HepG2 (cell line): ENCODE measurements around the gene IRGQ. TPM values are rescaled to one million over a fixed set of nuclear protein-coding genes. Genes with fewer than 3 reads are reported as not detected.

ENCODE experiments used
- MLLT10 ChIP-seq: sonication (generic); formaldehyde crosslinking; IDR thresholded peaks from 2 replicates; pipeline ENCODE4 v1.4.0; 2020; ENCODE audit warnings: missing genetic modification reagents
- MTA1 ChIP-seq: sonication (generic); formaldehyde crosslinking; IDR thresholded peaks from 2 replicates; pipeline ENCODE4 v1.4.0; 2020; ENCODE audit warnings: missing genetic modification reagents, mild to moderate bottlenecking, borderline replicate concordance
- PHF20 ChIP-seq: sonication (generic); formaldehyde crosslinking; IDR thresholded peaks from 2 replicates; pipeline ENCODE4 v1.5.0; 2020; ENCODE audit warnings: mild to moderate bottlenecking, missing genetic modification reagents
- SPEN ChIP-seq: sonication (generic); formaldehyde crosslinking; IDR thresholded peaks from 2 replicates; pipeline ENCODE4 v1.5.1; 2020; ENCODE audit warnings: low read depth, mild to moderate bottlenecking, missing genetic modification reagents
- TBX2 ChIP-seq: sonication (generic); formaldehyde crosslinking; IDR thresholded peaks from 2 replicates; pipeline ENCODE4 v1.5.0; 2020; ENCODE audit warnings: missing genetic modification reagents, mild to moderate bottlenecking, borderline replicate concordance
- ZFP41 ChIP-seq: sonication (generic); formaldehyde crosslinking; IDR thresholded peaks from 2 replicates; pipeline ENCODE4 v1.4.0; 2020; ENCODE audit warnings: mild to moderate bottlenecking, missing genetic modification reagents, borderline replicate concordance
- ZNF232 ChIP-seq: sonication (generic); formaldehyde crosslinking; IDR thresholded peaks from 2 replicates; pipeline ENCODE4 v1.4.0; 2020; ENCODE audit warnings: missing genetic modification reagents, borderline replicate concordance
- ZNF777 ChIP-seq: sonication (generic); formaldehyde crosslinking; IDR thresholded peaks from 2 replicates; pipeline ENCODE4 v1.4.0; 2020; ENCODE audit warnings: missing genetic modification reagents
- ZNF788 ChIP-seq: sonication (generic); formaldehyde crosslinking; IDR thresholded peaks from 2 replicates; pipeline ENCODE4 v1.5.0; 2020; ENCODE audit warnings: mild to moderate bottlenecking, missing genetic modification reagents, borderline replicate concordance
- ZNF891 ChIP-seq: sonication (generic); formaldehyde crosslinking; IDR thresholded peaks from 2 replicates; pipeline ENCODE4 v1.5.0; 2020; ENCODE audit warnings: mild to moderate bottlenecking, missing genetic modification reagents
- polyA plus RNA-seq, 8 experiments: library from polyadenylated mRNA; depleted of rRNA in 3 of 8; stranded (reverse) in 7 of 8; unstranded in 1 of 8; fragments of >200 nt; fragmentation: Illumina TruSeq in 4 of 8; extraction: Trizol in 4 of 8; gene quantifications; 2 replicates each; pipeline versions ENCODE4 v1.2.1 to v1.2.3, GENCODE V29; 2011 to 2016; ENCODE audit warnings: low read depth in 4 of 8, missing spikeins in 1 of 8, mixed read lengths in 1 of 8; ENCODE audit not compliant: insufficient read depth in 1 of 8
- total RNA-seq, 5 experiments: library from RNA; depleted of rRNA; stranded (reverse); fragments of >200 nt; fragmentation: Illumina TruSeq; extraction: Trizol; gene quantifications; 2 replicates each; pipeline ENCODE4 v1.2.3, GENCODE V29; 2016; ENCODE audit warnings: low read depth in 1 of 5
- TF ChIP-seq, protein P1 (sequence below): sonication (generic); formaldehyde crosslinking; IDR thresholded peaks from 2 replicates; pipeline ENCODE4 v1.5.0; 2020; ENCODE audit warnings: missing genetic modification reagents, mild to moderate bottlenecking, borderline replicate concordance
- TF ChIP-seq, protein P2 (sequence below): sonication (generic); formaldehyde crosslinking; IDR thresholded peaks from 2 replicates; pipeline ENCODE4 v1.5.1; 2020; ENCODE audit warnings: missing genetic modification reagents, mild to moderate bottlenecking, borderline replicate concordance
- TF ChIP-seq, protein P3 (sequence below): IDR thresholded peaks from 2 replicates; pipeline ENCODE4 v1.6.1; 2016; ENCODE audit warnings: missing genetic modification reagents, missing compliant biosample characterization
- TF ChIP-seq, protein P4 (sequence below): sonication (generic); formaldehyde crosslinking; IDR thresholded peaks from 2 replicates; pipeline ENCODE4 v1.4.0; 2020; ENCODE audit warnings: low read depth, missing genetic modification reagents
- TF ChIP-seq, protein P5 (sequence below), 2 experiments: sonication (generic) in 1 of 2; formaldehyde crosslinking in 1 of 2; IDR thresholded peaks; 2 replicates each; pipeline versions ENCODE4 v1.4.0 to v1.6.1; 2018 to 2020; ENCODE audit warnings: missing genetic modification reagents in 2 of 2, borderline replicate concordance in 1 of 2, low read depth in 1 of 2, mild to moderate bottlenecking in 1 of 2, missing biosample characterization in 1 of 2
- TF ChIP-seq, protein P6 (sequence below): sonication (generic); formaldehyde crosslinking; IDR thresholded peaks from 2 replicates; pipeline ENCODE4 v1.4.0; 2020; ENCODE audit warnings: mild to moderate bottlenecking, missing genetic modification reagents

IRGQ gene
- total and polyA plus RNA-seq, 2 of the 13 experiments (the other 11 are each of a cell fraction or from before 2014, with no cell fraction given), result 11.6 to 12.4 TPM

DNA sequence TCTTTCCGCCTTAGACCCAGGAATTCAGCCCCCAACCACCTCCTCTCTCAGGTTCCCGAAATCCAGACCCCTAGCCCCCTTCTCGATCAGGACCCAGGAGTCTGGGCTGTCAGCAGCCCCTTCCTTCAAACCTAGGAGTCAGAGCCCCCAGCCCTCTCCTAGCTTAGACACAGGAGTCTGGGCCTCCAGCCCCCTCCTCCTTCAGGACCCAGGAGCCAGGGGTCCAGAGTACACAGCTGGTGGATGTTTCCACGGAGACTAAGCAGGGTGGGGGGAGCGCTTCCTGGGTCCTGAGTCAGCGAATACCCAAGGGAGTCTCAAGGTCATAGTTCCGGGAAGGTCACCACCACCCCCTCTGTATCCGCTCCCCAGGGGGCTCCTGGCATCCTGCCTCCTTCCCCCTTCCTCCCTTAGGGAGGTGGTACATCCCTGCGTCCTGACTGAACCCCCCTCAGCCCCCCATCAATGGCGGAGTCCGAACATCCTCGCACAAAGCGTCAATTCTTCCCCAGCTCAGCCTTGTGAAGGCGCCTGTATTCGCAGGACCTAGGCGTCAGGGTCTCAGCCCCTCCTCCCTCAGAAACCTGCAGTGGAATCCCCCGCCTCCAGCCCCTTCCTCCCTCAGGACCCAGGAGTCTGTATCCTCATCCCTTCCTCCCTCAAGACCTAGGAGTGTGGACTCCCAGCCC, 39.1 kb upstream of the IRGQ start (continued):
- TF ChIP-seq, protein P1, sequence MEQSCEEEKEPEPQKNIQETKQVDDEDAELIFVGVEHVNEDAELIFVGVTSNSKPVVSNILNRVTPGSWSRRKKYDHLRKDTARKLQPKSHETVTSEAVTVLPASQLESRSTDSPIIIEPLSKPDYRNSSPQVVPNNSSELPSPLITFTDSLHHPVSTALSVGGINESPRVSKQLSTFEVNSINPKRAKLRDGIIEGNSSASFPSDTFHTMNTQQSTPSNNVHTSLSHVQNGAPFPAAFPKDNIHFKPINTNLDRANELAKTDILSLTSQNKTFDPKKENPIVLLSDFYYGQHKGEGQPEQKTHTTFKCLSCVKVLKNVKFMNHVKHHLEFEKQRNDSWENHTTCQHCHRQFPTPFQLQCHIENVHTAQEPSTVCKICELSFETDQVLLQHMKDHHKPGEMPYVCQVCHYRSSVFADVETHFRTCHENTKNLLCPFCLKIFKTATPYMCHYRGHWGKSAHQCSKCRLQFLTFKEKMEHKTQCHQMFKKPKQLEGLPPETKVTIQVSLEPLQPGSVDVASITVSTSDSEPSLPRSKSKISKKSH, result no peak; the same call in 1 of the 2 replicates
- TF ChIP-seq, protein P2, sequence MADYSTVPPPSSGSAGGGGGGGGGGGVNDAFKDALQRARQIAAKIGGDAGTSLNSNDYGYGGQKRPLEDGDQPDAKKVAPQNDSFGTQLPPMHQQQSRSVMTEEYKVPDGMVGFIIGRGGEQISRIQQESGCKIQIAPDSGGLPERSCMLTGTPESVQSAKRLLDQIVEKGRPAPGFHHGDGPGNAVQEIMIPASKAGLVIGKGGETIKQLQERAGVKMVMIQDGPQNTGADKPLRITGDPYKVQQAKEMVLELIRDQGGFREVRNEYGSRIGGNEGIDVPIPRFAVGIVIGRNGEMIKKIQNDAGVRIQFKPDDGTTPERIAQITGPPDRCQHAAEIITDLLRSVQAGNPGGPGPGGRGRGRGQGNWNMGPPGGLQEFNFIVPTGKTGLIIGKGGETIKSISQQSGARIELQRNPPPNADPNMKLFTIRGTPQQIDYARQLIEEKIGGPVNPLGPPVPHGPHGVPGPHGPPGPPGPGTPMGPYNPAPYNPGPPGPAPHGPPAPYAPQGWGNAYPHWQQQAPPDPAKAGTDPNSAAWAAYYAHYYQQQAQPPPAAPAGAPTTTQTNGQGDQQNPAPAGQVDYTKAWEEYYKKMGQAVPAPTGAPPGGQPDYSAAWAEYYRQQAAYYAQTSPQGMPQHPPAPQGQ (CRISPR knock-in tag), result no peak
- TF ChIP-seq MTA1, result peak; percentile 70; the same call in 1 of the 2 replicates
- no peak for TF ChIP-seq ZFP41 (CRISPR knock-in tag)
- peak; percentile 48; the same call in 1 of the 2 replicates for TF ChIP-seq SPEN (CRISPR knock-in tag)
- no peak for TF ChIP-seq ZNF777
- TF ChIP-seq, protein P3, sequence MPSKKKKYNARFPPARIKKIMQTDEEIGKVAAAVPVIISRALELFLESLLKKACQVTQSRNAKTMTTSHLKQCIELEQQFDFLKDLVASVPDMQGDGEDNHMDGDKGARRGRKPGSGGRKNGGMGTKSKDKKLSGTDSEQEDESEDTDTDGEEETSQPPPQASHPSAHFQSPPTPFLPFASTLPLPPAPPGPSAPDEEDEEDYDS (CRISPR knock-in tag), result 0 out of 2 replicates have a peak, but pooled peaks have one; percentile 27
- no peak for TF ChIP-seq ZNF232 (CRISPR knock-in tag)
- no peak for TF ChIP-seq PHF20 (CRISPR knock-in tag)
- TF ChIP-seq, protein P4, sequence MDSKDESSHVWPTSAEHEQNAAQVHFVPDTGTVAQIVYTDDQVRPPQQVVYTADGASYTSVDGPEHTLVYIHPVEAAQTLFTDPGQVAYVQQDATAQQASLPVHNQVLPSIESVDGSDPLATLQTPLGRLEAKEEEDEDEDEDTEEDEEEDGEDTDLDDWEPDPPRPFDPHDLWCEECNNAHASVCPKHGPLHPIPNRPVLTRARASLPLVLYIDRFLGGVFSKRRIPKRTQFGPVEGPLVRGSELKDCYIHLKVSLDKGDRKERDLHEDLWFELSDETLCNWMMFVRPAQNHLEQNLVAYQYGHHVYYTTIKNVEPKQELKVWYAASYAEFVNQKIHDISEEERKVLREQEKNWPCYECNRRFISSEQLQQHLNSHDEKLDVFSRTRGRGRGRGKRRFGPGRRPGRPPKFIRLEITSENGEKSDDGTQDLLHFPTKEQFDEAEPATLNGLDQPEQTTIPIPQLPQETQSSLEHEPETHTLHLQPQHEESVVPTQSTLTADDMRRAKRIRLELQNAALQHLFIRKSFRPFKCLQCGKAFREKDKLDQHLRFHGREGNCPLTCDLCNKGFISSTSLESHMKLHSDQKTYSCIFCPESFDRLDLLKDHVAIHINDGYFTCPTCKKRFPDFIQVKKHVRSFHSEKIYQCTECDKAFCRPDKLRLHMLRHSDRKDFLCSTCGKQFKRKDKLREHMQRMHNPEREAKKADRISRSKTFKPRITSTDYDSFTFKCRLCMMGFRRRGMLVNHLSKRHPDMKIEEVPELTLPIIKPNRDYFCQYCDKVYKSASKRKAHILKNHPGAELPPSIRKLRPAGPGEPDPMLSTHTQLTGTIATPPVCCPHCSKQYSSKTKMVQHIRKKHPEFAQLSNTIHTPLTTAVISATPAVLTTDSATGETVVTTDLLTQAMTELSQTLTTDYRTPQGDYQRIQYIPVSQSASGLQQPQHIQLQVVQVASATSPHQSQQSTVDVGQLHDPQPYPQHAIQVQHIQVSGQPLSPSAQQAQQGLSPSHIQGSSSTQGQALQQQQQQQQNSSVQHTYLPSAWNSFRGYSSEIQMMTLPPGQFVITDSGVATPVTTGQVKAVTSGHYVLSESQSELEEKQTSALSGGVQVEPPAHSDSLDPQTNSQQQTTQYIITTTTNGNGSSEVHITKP (CRISPR knock-in tag), result peak; percentile 99
- TF ChIP-seq, protein P5, sequence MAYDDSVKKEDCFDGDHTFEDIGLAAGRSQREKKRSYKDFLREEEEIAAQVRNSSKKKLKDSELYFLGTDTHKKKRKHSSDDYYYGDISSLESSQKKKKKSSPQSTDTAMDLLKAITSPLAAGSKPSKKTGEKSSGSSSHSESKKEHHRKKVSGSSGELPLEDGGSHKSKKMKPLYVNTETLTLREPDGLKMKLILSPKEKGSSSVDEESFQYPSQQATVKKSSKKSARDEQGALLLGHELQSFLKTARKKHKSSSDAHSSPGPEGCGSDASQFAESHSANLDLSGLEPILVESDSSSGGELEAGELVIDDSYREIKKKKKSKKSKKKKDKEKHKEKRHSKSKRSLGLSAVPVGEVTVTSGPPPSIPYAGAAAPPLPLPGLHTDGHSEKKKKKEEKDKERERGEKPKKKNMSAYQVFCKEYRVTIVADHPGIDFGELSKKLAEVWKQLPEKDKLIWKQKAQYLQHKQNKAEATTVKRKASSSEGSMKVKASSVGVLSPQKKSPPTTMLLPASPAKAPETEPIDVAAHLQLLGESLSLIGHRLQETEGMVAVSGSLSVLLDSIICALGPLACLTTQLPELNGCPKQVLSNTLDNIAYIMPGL (CRISPR knock-in tag; IDR thresholded peaks at IDR 0.05; ENCODE audit: borderline replicate concordance in 1 of 2, low read depth in 1 of 2), result peak in 1 of 2 experiments; percentile 73; a peak in 1 of 4 replicates
- TF ChIP-seq TBX2 (CRISPR knock-in tag), result peak; percentile 68
- no peak for TF ChIP-seq MLLT10 (CRISPR knock-in tag)
- TF ChIP-seq ZNF891, result 0 out of 2 replicates have a peak, but pooled peaks have one; percentile 41
- TF ChIP-seq ZNF788 (CRISPR knock-in tag), result peak; percentile 49; the same call in 1 of the 2 replicates
- TF ChIP-seq, protein P6, sequence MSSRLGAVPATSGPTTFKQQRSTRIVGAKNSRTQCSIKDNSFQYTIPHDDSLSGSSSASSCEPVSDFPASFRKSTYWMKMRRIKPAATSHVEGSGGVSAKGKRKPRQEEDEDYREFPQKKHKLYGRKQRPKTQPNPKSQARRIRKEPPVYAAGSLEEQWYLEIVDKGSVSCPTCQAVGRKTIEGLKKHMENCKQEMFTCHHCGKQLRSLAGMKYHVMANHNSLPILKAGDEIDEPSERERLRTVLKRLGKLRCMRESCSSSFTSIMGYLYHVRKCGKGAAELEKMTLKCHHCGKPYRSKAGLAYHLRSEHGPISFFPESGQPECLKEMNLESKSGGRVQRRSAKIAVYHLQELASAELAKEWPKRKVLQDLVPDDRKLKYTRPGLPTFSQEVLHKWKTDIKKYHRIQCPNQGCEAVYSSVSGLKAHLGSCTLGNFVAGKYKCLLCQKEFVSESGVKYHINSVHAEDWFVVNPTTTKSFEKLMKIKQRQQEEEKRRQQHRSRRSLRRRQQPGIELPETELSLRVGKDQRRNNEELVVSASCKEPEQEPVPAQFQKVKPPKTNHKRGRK, result no peak
